HTR-8/SVneo (cell line): ENCODE measurements around the gene CD99L2.
"Not testable (repeated sequence)": the region's sequence is repeated elsewhere in the genome, so short reads cannot be mapped to it uniquely, and the experiment has no call there.

ENCODE experiments used
- DNase-seq: peaks from one replicate; pipeline ENCODE4 v3.0.0; 2011; ENCODE audit warnings: low spot score, mixed read lengths; ENCODE audit not compliant: insufficient read length
- FAIRE-seq: peaks from 2 replicates; lab custom pipeline; 2011; peaks lifted over from hg19 to GRCh38; lab: Jason Lieb, UNC

The CD99L2 gene

DNA sequence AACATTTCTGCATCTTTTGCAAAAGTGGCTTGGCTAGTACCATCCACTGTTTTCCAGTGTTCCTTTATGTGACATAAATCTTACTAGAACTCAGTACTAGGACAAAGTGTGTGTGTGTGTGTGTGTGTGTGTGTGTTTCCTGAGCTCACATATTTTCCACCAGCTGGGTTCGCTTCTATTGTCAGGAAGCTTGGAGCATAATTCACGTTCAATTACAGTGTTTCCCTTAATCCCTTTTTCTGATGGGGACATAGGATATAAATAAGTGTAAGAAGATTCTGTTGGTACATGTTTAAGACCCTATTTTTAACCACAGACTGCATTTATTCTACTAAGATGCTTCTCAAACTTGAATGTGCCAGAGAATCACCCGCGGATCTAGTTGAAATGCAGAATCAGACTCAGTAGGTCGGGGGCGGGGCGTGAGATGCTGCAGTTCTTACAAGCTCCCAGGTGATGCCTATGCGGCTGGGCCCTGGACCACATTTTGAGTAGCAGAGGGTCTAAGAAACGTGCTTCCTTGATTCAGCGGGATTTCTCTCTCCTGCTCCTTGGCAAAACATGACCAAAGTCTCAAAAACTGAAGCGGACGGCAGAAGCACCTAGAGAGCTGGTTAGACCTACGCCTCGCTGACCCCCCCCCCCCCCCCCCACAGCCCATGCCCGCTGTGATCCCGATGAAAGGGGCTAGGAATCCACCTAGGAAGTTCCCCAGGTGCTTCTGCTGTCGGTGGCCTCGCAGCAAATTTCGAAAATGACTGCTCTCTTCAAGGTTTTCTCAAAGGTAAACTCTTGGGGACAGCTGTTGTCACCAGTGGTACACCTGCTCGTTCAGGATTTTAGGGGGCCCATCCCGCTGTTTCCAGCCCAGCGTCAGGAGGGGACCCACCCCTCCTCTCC lies 797 bp downstream of the CD99L2 start:
- DNase-seq = no peak
- FAIRE-seq = no peak

DNA sequence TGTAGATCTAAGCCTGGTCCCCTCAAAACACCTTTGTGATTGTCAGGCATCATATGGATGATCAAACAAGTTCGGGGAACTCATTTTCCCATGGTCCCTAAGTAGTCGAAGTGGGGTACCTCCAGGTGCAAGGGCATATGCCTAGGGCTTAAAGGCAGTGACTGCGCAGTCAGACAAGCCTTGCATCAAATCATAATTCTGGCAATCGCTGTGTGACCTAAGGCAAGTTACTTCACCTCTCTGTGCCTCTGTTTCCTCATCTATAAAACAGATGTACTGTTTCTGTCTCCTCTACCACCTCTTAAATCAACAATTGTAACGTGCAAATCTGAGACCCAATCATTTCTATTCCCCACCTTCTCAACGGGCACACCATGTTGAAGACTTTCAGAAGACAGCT lies 1.8 kb downstream of the CD99L2 start:
- no peak for FAIRE-seq
- DNase-seq = no peak

DNA sequence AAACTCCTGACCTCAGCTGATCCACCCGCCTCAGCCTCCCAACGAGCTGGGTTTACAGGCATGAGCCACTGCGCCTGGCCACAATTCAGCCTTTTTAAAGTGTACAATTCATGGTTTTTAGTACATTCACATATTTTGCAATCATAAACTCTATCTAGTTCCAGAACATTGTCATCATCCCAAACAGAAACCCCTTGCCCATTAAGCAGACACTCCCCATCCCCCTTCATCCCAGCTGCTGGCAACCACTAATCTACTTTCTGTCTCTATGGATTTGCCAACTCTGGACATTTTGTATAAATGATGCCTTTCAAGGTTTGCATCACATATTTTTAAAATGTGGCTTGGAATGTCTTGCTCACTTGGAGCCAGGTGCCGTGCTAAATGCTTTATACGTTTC lies 4.5 kb downstream of the CD99L2 start:
- no peak for DNase-seq
- no peak for FAIRE-seq

DNA sequence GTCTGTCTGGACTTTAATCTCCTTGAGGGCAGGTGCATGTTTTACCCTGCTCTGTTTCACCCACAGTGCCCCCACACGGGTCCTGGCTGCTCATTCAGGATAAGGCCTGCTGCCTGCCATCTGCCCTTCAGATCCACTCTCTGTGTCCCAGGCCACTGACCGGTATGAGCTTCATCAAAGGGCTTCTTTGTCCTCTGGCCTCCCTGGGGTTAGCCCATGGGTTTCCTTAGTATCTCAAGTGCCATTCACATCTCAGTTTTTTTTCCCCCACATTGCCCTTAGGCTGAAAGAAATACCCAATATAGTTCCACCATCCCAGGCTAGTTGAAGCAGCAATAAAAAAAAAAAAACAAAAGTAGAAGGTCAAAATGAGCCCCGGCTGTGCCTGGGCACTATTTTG lies 9.3 kb downstream of the CD99L2 start:
- DNase-seq = no peak
- FAIRE-seq = no peak

DNA sequence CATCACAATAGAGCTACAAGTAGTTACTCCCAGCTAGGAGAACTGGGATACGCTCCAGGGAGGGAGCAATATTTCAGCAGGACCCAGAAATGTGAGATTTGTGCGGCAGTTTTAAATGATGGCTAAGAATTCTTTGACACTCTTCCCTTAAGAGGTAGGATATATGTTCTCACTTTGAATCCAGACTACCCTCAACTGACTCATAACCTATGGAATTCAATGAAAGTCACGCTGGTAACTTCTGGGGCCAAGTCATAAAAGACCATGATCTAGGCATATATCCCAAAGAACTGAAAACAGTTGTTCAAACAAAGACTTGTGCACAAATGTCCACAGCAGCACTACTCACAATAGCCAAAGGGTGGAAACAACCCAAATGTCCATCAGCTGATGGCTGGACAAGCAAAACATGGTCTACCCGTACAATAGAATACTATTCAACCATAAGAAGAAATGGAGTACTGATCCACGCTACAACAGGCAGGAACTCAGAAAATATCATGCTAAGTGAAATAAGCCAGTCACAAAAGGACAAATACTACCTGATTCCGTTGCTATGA lies 10.5 kb downstream of the CD99L2 start:
- FAIRE-seq (no peak), DNase-seq (peak; percentile 3)

DNA sequence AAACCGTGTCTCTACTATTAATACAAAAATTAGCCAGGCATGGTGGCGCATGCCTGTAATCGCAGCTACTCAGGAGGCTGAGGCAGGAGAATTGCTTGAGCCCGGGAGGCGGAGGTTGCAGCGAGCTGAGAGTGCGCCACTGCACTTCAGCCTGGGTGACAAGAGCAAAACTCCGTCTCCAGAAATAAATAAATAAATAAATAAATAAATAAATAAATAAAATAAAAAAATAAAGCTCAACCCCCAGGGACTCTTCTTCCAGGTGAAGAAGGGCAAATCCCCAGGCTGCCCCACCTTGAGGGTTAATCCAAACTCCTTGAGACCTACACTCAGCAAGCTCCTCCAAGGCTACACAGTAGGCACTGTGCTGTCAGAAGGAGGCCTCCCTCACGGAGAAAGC lies 11.2 kb downstream of the CD99L2 start:
- not testable (repeated sequence) for DNase-seq, FAIRE-seq

DNA sequence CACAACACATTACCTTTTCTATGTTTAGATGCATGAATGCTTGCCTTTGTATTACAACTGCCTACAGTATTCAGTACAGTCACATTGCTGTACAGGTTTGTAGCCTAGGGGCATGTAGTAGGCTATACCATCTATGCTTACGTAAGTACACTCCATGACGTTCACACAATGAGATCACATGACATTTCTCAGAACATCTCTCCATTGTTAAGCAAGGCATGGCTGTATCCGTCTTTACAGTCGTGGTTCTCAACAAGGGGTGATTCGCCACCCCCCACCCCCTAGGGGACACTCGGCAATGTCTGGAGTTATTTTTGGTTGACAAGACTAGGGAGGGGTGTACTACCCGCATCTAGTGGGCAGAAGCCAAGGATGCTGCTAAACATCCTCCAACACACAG lies 12.1 kb downstream of the CD99L2 start:
- no peak for FAIRE-seq
- no peak for DNase-seq

DNA sequence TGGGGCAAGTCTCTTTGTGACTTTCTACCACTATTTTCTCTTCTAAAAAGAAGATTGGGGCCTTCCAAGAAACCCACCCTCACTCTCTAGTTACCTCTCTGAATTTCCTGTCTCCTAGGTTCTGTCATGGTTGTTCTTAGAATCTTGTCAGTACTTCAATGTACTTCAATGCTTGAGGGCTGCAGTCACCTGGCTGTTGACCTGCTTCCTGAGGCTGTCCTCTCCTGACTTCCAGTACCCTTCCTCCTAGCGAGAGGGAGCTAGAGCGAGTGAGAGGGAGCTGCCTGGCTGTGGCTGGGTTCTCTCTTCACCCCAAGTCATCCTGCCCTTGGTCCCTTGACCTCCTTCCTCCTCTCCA lies 17.7 kb downstream of the CD99L2 start:
- no peak for FAIRE-seq

DNA sequence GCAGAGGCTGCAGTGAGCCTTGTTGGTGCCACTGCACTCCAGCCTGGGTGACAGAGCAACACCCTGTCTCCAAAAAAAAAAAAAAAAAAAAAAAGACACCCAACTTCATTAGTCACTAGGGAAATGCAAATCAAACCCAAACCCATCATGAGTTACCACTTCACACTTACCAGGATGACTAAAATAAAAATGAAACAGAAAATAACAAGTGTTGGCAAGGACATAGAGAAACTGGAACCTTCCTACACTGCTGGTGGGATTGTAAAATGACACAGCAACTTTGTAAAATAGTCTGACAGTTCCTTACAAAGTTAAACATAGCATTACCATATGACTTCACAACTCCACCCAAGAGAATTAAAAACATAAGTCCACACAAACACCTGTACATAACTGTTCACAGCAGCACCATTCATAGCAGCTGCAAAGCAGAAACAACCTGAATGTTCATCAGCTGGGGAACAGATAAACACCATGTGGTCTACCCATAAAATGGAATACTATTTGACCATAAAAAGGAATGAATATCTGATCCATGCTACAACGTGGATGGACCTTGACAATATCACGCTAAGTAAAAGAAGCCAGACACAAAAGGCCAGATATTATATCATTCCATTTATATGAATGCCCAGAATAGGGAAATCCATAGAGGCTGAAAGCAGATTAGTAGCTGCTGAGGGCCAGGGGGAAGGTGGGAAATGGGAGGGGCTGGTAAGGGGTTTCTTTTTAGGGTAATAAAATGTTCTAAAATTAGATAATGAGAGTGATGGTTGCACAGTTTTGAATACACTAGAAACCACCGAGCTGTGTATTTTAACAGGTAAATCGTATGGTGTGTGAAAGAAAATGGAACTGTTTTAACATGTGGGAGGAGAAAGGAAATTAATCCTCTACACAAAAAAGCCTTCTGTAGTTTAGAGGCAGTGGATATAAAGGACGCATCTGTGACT lies 18.3 kb downstream of the CD99L2 start:
- FAIRE-seq = no peak
- DNase-seq = no peak

More for the DNA sequence above, 17.7 kb downstream of the CD99L2 start:
- DNase-seq = no peak

DNA sequence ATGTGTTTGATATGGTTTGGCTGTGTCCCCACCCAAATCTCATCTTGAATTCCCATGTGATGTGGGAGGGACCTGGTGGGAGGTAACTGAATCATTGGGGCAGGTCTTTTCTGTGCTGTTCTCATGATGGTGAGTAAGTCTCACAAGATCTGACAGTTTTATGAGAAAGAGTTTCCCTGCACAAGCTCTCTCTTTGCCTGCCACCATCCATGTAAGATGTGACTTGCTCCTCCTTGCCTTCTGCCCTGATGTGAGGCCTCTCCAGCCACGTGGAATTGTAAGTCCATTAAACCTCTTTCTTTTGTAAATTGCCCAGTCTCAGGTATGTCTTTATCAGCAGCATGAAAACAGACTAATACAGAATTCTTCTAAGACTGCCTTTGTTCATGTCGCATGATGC lies 22.8 kb downstream of the CD99L2 start:
- not testable (repeated sequence) for DNase-seq, FAIRE-seq

DNA sequence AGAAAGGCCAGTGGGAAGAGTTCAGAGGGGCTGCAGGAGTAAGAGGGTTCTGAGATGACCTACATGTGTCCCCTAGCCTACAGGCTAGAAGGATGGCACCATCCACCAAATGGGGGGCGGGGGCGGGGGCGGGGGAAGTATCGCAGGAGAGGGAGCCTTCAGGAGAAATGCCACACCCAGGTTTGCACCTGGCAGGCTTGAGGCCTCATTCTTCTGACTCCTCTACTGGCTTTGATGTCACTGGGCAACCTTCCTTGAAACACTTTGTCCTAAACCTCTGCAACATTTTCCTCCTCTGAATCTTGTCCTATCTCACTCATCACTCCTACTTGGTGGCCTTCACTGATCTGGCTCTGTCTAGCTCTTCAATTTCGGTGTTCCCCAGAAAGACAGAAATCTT lies 24.0 kb downstream of the CD99L2 start:
- DNase-seq = no peak
- no peak for FAIRE-seq

DNA sequence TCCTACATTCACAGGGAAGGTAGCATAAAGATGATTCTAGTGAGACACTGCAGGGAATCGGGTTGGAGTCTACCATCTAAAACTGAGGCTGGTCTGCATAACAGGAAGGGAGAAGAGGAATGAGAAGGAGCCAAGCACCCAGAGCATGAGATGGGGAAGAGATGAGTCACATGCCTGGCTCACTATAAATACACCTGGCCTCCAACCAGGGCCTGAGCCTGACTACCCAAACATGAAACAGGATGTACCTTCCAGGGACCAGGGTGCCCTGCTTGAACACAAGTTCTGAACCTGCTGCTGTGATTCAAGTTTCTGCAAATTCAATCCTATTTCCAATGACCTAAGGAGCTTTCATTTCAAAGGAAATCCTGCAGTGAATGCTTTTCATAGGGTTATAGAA lies 24.9 kb downstream of the CD99L2 start:
- DNase-seq = no peak
- no peak for FAIRE-seq

DNA sequence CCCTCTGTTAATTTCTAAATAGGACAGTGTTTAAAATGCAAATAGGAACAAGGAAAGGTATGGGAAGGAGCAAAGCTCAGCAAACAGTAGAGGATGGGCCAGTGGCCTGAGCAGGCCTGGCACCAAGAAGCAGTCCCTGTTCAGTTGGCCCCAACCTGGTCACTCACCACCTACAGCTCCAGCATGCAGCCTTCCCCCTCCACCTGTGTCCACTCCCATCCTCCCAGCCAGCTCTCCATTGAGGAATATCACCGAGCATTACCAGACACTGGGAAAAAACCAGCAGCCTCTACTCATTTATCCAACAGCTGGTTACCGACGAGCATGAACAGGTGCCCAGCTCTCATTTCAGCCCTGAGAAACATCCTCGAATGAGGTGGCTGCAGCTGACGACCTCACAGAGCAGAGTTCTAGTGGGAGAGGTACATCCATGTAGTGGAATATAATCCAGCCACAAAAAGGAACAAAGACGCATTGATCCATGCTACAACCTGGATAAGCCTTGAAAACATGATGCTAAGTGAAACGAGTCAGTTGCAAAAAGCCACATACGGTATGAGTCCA lies 25.6 kb downstream of the CD99L2 start:
- FAIRE-seq (no peak), DNase-seq (no peak)

DNA sequence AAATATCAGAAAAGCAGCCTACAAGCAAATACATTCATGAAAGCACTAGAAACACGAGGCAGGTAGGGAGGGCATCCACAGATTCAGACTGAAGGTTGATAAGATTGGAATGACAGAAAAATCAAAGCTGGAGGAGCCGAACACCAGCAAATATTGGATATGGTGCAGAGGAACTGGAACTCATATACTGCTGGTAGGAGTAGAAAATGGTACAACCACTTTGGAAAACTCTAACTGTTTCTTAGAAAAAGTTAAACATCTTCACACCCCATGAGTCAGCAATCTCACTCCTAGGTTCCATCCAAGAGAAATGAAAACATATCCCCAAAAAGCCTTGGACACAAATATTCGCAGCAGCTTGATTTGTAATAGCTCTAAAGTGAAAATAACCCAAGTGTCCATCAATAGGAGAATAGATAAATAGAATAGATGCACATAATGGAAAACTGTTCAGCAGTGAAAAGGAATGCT lies 27.1 kb downstream of the CD99L2 start:
- FAIRE-seq (no peak), DNase-seq (no peak)

DNA sequence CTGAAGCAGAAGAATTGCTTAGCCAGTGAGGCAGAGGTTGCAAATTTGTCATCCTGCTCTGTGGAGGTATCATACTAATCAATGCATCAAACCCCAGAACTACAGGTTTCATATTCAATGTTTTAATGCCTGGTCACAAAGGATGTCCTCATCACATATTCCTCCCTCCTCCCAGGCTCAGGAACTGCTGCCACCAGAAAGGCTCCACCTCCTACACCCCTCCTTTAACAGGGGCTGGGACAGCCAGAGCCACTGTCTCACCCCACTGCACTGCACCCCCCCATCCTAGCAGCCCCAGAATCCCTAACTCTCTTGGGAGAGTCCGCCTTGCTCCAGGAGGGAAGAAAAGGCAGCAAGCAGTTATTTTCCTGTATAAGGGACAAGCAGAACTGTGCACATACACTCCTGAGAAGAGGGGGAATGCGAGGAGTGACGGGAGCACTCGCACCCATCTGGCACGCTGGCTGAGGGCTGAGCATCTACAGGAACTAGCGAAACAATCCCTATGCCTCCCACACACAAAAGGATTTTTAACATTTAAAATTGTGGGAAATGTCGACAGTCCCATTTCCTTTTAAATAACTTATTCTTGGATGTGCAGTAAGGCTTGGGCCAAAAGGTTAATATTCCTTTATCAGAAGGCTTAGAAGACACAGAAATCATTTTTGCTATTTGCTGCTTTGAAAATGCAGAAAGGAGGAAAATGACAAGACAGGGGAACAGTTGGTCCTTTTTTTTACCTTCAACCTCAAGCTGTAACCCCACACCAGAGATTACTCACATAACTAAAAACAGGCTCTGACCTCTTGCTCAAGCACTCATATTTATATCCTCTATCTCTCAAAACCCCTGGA lies 27.8 kb downstream of the CD99L2 start:
- FAIRE-seq (no peak), DNase-seq (no peak)

DNA sequence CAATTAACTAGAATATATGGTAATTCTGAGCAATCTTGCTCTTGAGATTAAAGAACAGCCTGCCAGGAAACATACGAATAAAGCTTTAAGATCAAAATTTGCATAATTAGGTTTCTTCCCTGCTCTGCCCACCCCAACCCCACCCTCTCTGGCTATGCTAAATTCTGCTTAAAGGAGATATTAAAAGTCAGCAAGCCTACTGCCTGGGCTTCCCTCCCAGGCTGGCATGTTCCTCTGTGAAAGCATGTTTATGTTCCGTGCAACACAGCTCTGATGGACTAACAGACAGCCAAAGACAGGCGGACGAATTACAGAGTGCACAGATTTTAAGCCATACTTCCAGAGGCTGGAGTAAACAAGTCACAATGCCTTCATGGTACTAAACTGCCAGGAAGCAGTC lies 28.4 kb downstream of the CD99L2 start:
- DNase-seq = no peak
- no peak for FAIRE-seq

DNA sequence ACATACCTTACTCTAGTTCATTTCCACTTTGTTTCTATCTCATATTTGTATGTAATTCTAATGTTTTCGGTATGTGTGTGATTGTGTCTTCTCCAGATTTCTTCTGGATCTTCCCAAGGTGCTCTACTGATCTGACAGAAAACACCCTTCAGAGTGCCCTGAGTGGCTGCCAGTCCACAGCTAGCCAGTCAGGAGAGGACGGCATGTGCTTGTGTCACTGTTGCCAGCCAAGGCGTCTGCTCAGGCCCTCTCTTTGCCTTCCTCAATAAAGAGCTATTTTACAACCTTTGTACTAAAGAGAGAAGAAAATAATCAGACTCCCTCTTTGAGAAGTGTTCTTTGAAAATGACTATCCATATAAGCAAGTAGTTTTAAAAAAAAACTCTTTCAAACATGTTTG lies 29.0 kb downstream of the CD99L2 start:
- FAIRE-seq (no peak), DNase-seq (no peak)

DNA sequence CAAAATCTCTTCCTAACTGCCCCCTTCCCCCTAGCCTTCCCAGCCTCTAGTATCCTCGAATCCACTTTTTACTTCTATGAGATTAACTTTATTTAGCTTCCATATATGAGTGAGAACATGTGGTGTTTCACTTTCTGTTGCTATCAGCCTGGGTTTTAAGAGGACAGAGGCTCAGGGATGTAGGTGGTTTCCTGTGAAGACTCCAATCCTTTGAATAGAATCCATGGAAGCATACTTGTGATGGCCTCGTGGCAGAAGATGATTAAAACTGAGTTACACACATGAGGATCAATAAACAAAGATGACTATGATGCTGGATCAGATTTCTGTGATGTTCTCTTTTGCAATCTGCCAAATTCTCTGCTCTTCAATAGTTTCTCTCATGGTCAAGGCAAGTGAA lies 29.8 kb downstream of the CD99L2 start:
- no peak for DNase-seq

DNA sequence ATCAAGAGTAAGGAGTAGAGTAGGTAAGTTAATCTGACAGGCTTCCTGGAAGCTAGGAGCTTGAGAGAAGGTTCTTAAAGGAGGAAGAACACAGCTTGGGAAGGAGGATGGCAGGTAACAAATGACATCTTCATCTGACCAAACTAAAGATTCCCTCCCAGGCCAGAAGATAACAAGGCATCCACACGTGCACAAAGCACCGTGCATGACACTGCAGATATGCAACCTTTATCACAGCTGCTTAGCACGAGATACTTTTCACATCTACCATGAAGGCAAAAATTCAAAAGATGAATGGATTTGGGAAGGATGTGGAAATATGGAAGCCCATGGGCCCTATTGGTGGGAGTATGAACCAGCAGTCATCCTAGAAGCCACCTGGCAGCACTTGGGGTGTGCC lies 34.3 kb downstream of the CD99L2 start:
- FAIRE-seq (no peak), DNase-seq (no peak)

More for the DNA sequence above, 29.8 kb downstream of the CD99L2 start:
- no peak for FAIRE-seq
